ENCODE measurements around the gene COG6. TPM values are rescaled to one million over a fixed set of nuclear protein-coding genes. Genes with fewer than 3 reads are reported as not detected.

COG6 gene
- total and polyA plus RNA-seq, 2 of the 8 experiments (the other 6 are each of a cell fraction or from before 2014, with no cell fraction given), result 8.8 to 22.3 TPM

DNA sequence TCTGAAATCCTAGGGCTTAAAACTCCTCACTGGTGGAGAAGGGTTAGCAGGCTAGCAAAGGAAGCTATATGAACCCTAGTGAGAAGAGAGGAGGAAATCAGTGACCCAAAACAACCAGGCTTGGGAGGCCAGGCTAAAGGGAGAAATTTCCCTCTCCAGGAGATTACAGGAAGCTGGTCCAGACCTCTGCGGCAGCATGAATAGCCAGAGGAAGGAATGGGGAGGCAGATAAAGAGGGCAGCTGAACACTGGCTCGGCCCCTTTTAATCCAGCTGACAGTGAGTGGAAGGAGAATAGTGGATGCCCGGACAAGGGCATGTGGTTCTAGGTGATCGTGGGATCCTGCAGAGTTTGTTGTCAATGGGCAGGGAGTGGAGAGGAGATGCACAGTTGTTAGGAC is 130.6 kb downstream of the COG6 start:
- DNase-seq (ENCODE audit: low read depth in 1 of 2, low spot score in 2 of 2), result no peak
- H2AFZ ChIP-seq (ENCODE audit: low read length), result peak overlapping the region; percentile 76; the same call in 1 of the 2 replicates
- H3K4me2 ChIP-seq (ENCODE audit: insufficient read depth in 1 of 2, low read depth in 2 of 2, low read length in 2 of 2), result no peak overlapping the region
- no peak overlapping the region for H3K14ac ChIP-seq (ENCODE audit: insufficient read length)
- no peak overlapping the region for H2AK5ac ChIP-seq (ENCODE audit: low read depth, low read length)
- no peak overlapping the region; the same call in 1 of the 2 replicates for H2BK20ac ChIP-seq (ENCODE audit: low read length)
- no peak overlapping the region for H4K5ac ChIP-seq (ENCODE audit: insufficient read length, low read depth, low read length)
- FAIRE-seq, result no peak
- ChIA-PET POLR2A (ENCODE audit: partially characterized antibody) (no interaction called here), CTCF (ENCODE audit: partially characterized antibody) (no interaction called here)
- no peaks in the 10 kb centered on the region for H3K36me3 ChIP-seq (ENCODE audit: control insufficient read depth in 2 of 4, insufficient read depth in 4 of 4, low read length in 3 of 4)
- peak overlapping the region; percentile 12; the same call in 1 of the 2 replicates for H2BK15ac ChIP-seq (ENCODE audit: low read length)
- no peak overlapping the region for H2BK120ac ChIP-seq (replicated peaks; ENCODE audit: low read depth, low read length)
- H2BK5ac ChIP-seq (ENCODE audit: low read depth, low read length), result no peak overlapping the region
- H3K56ac ChIP-seq (replicated peaks; ENCODE audit: insufficient read length, low read depth, low read length), result no peak overlapping the region
- H3K4me1 ChIP-seq (replicated peaks in 1 of 4; ENCODE audit: control insufficient read depth in 3 of 4, insufficient read depth in 4 of 4, low read length in 3 of 4), result peaks cover 0 to 8% (median 4%) of the 10 kb centered on the region in 4 experiments; a peak in 2 of 7 replicates
- no peak overlapping the region for H3K4me3 ChIP-seq (ENCODE audit: extremely low read depth in 1 of 4, insufficient read depth in 2 of 4, low read depth in 3 of 4, low read length in 4 of 4)
- H3K23ac ChIP-seq (ENCODE audit: insufficient read length), result no peak overlapping the region
- no peaks in the 10 kb centered on the region for H4K20me1 ChIP-seq (replicated peaks in 1 of 2; ENCODE audit: control insufficient read depth in 1 of 2, insufficient read depth in 2 of 2, low read length in 2 of 2)
- no peaks in the 10 kb centered on the region for H3K79me2 ChIP-seq (ENCODE audit: control insufficient read depth in 1 of 2, insufficient read depth in 2 of 2, low read length in 2 of 2)
- WGBS, 2 experiments (ENCODE audit: extremely low coverage in 1 of 2, insufficient coverage in 1 of 2, insufficient read length in 1 of 2, insufficient replicate concordance in 2 of 2, low coverage in 1 of 2, low lambda C conversion rate in 2 of 2, missing lambda C conversion rate in 1 of 2), result 86% methylated on average over 4 of the region's 4 CpGs; no CpG with 5 or more reads in 1 of the 2 experiments
- H2BK12ac ChIP-seq (ENCODE audit: low read depth, low read length), result no peak overlapping the region; the same call in 1 of the 2 replicates
- no peaks in the 10 kb centered on the region for H3K79me1 ChIP-seq (ENCODE audit: low read depth, low read length)
- no peak overlapping the region for H3K9ac ChIP-seq (replicated peaks in 1 of 4; ENCODE audit: extremely low read depth in 1 of 4, low read depth in 3 of 4, low read length in 3 of 4)
- no peak overlapping the region for H4K8ac ChIP-seq (ENCODE audit: extremely low read depth, insufficient read depth, low read length)
- no peak overlapping the region for H3K4ac ChIP-seq (replicated peaks; ENCODE audit: insufficient read length, low read depth, low read length)
- no peaks in the 10 kb centered on the region; the same call in 1 of the 2 replicates for H3K23me2 ChIP-seq (ENCODE audit: low read depth, low read length)
- H3K18ac ChIP-seq (ENCODE audit: extremely low read depth, low read length), result no peak overlapping the region
- H4K91ac ChIP-seq (replicated peaks; ENCODE audit: insufficient read length, low read length), result no peak overlapping the region
- no peak overlapping the region for H3K27ac ChIP-seq (ENCODE audit: low read depth, low read length)
- no peaks in the 10 kb centered on the region for H3K9me3 ChIP-seq (ENCODE audit: insufficient read depth in 2 of 2, low read depth in 1 of 2, low read length in 1 of 2)
- no peaks in the 10 kb centered on the region for H3K27me3 ChIP-seq (replicated peaks in 1 of 4; ENCODE audit: control insufficient read depth in 3 of 4, extremely low read depth in 1 of 4, insufficient read depth in 3 of 4, low read length in 3 of 4)
- TF ChIP-seq TCF12 (IDR thresholded peaks at IDR 0.05; ENCODE audit: low read depth, low read length) (no peak), JUN (IDR thresholded peaks at IDR 0.05; ENCODE audit: low read depth, low read length) (no peak), EP300 (IDR thresholded peaks at IDR 0.05; ENCODE audit: borderline replicate concordance in 1 of 2, low read depth in 2 of 2, low read length in 2 of 2) (no peak), RFX5 (IDR thresholded peaks at IDR 0.05; ENCODE audit: borderline replicate concordance, low read depth, low read length) (no peak), CREB1 (IDR thresholded peaks at IDR 0.05) (no peak), EZH2 (IDR thresholded peaks at IDR 0.05; ENCODE audit: low read depth, low read length, severe bottlenecking) (no peak), NANOG (IDR thresholded peaks at IDR 0.05; ENCODE audit: insufficient read depth, low read depth, low read length, poor library complexity, severe bottlenecking) (no peak), RXRA (IDR thresholded peaks at IDR 0.05; ENCODE audit: insufficient read depth, low read depth, low read length) (no peak), SIX5 (IDR thresholded peaks at IDR 0.05; ENCODE audit: low read depth, low read length) (no peak), POLR2A (IDR thresholded peaks at IDR 0.05; ENCODE audit: control extremely low read depth in 1 of 2, low read depth in 2 of 2, low read length in 2 of 2) (no peak), FOSL1 (IDR thresholded peaks at IDR 0.05; ENCODE audit: insufficient read depth, low read depth, low read length) (no peak), TAF1 (IDR thresholded peaks at IDR 0.05; ENCODE audit: low read depth, low read length) (no peak), GABPA (IDR thresholded peaks at IDR 0.05; ENCODE audit: borderline replicate concordance, insufficient read depth, low read length) (no peak), PHF8 (conservative IDR thresholded peaks at IDR 0.05; ENCODE audit: low read depth, low read length) (no peak), CEBPB (IDR thresholded peaks at IDR 0.05; ENCODE audit: low read depth, low read length) (no peak)
